ENCODE measurements around the gene B3GALT5.

The B3GALT5 gene

DNA sequence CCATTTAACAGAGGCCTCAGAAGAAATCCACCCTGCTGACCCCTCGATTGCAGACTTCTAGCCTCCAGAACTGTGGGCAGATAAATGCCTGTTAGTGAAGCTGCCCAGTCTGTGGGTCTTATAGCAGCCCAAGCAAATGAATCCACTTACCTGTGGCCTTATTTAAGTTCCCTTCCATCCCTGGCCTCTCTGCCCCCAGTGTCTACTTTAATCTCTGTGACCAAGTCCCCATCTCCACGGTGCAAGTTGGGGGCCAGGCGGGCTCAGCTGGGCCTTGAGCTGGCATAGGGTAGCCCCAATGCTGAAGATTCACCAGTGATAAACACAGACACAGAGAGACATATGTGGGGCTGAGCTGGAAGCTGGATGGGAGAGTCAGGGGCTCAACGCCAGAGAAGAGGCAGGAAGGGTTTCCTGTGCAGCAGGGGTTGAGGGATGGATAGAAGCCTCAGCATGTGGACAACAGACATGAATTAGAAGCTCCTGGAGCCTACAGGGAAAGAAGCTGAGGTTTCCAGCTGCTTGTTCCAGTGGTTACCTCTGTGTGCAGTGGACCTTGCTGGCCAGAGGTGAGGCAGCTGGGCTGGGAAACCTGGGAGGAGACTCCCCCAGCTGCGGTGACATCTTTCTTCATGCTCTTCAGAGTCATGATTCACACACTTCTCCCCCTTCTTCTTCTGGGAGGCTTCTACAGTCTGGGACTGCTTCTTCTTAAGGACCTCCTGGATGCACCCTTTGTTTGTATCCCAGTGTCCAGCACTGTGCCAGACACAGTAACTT, 13.4 kb upstream of the B3GALT5 start:
- Histone ChIP-seq H3K27ac (ENCODE audit: low read length, poor library complexity, severe bottlenecking) (no peak overlapping the region), H3K4me1 (ENCODE audit: control insufficient read depth, insufficient read depth, low read depth, low read length) (peaks cover 4% of the 10 kb centered on the region), H3K18ac (ENCODE audit: low read depth in 1 of 2, low read length in 2 of 2) (no peak overlapping the region), H2BK5ac (ENCODE audit: low read depth, low read length, poor library complexity, severe bottlenecking) (no peak overlapping the region), H3K9me3 (ENCODE audit: control insufficient read depth, low read length) (peaks cover 9% of the 10 kb centered on the region), H2AFZ (ENCODE audit: low read depth, low read length) (no peak overlapping the region), H3K14ac (ENCODE audit: low read length in 2 of 2) (no peak overlapping the region), H2AK5ac (ENCODE audit: low read length, severe bottlenecking) (no peak overlapping the region), H4K91ac (ENCODE audit: low read length) (no peak overlapping the region), H3K23ac (ENCODE audit: low read length in 2 of 2) (no peak overlapping the region), H3K4ac (ENCODE audit: low read depth in 1 of 2, low read length in 2 of 2) (no peak overlapping the region), H2BK120ac (ENCODE audit: low read depth, low read length) (no peak overlapping the region), H3K9ac (ENCODE audit: low read length) (no peak overlapping the region), H3K4me3 (ENCODE audit: insufficient read depth in 1 of 2, low read depth in 1 of 2, low read length in 2 of 2) (no peak overlapping the region), H2BK15ac (ENCODE audit: low read depth, poor library complexity, severe bottlenecking) (no peak overlapping the region), H3K4me2 (ENCODE audit: low read length, poor library complexity, severe bottlenecking) (no peak overlapping the region), H4K8ac (ENCODE audit: low read length) (no peak overlapping the region), H3K36me3 (ENCODE audit: control insufficient read depth in 1 of 2, insufficient read depth in 2 of 2, low read depth in 1 of 2, low read length in 2 of 2) (no peaks in the 10 kb centered on the region), H2BK12ac (ENCODE audit: low read length in 2 of 2) (no peak overlapping the region), H3K79me1 (replicated peaks; ENCODE audit: low read length, poor library complexity, severe bottlenecking) (no peaks in the 10 kb centered on the region), H3K27me3 (ENCODE audit: control insufficient read depth in 1 of 2, insufficient read depth in 1 of 2, low read length in 2 of 2) (peaks cover 0 to 16% of the 10 kb centered on the region in 2 experiments)
- no peak for DNase-seq
- 82% methylated on average over 5 of the region's 5 CpGs for WGBS

DNA sequence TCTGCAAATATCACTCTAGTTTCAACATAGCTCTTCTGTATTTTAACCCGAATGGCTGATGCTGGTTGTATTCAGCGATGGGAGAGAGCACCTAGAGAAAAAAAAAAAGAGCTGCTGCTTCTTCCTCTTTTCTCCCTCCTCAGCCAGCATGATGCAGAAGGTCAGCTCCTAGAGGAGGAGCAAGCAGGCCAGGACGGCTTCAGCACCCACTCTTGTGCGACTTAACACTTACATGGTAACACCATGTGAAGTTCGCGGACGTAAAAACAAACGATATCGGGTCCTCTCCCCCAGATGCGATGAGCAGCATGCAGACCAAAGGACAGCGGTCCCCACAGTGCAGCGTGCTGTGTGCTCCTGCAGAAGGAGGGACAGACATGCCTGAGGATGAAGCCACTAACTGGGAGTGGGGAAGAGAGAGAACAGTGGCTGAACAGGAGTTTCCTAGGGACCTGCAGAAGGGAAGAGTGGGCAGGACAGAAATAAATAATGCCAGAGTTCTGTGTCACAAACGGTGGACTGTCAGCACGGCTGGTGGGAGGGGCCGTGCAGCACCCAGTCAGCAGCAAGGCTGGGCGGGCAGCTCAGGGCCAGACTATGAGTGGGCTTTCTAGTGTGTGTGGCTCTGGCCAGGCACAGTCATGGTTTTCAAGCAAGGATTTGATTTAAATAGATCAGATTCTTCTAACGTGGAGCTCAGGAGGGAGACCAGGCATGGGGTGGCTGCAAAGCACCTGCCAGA, 11.4 kb upstream of the B3GALT5 start:
- no peaks in the 10 kb centered on the region for H3K36me3 ChIP-seq (ENCODE audit: control insufficient read depth in 1 of 2, insufficient read depth in 2 of 2, low read depth in 1 of 2, low read length in 2 of 2)
- H3K9me3 ChIP-seq (ENCODE audit: control insufficient read depth, low read length): peaks cover 2% of the 10 kb centered on the region
- H3K4me1 ChIP-seq (ENCODE audit: control insufficient read depth, insufficient read depth, low read depth, low read length): peaks cover 4% of the 10 kb centered on the region
- no peak overlapping the region for H2BK120ac ChIP-seq (ENCODE audit: low read depth, low read length)
- H3K79me1 ChIP-seq (replicated peaks; ENCODE audit: low read length, poor library complexity, severe bottlenecking): no peaks in the 10 kb centered on the region
- no peak overlapping the region for H3K9ac ChIP-seq (ENCODE audit: low read length)
- H4K91ac ChIP-seq (ENCODE audit: low read length): no peak overlapping the region
- H2BK15ac ChIP-seq (ENCODE audit: low read depth, poor library complexity, severe bottlenecking): no peak overlapping the region
- 77% methylated on average over 17 of the region's 17 CpGs for WGBS
- H3K14ac ChIP-seq (ENCODE audit: low read length in 2 of 2): no peak overlapping the region
- H3K4me2 ChIP-seq (ENCODE audit: low read length, poor library complexity, severe bottlenecking): no peak overlapping the region
- no peak for DNase-seq
- no peak overlapping the region for H3K18ac ChIP-seq (ENCODE audit: low read depth in 1 of 2, low read length in 2 of 2)
- H2BK5ac ChIP-seq (ENCODE audit: low read depth, low read length, poor library complexity, severe bottlenecking): no peak overlapping the region
- no peak overlapping the region for H3K27ac ChIP-seq (ENCODE audit: low read length, poor library complexity, severe bottlenecking)
- H2BK12ac ChIP-seq (ENCODE audit: low read length in 2 of 2): no peak overlapping the region
- H3K23ac ChIP-seq (ENCODE audit: low read length in 2 of 2): no peak overlapping the region
- H3K4me3 ChIP-seq (ENCODE audit: insufficient read depth in 1 of 2, low read depth in 1 of 2, low read length in 2 of 2): no peak overlapping the region
- no peak overlapping the region for H2AK5ac ChIP-seq (ENCODE audit: low read length, severe bottlenecking)
- H4K8ac ChIP-seq (ENCODE audit: low read length): no peak overlapping the region
- H3K4ac ChIP-seq (ENCODE audit: low read depth in 1 of 2, low read length in 2 of 2): no peak overlapping the region
- peaks cover 0 to 24% of the 10 kb centered on the region in 2 experiments for H3K27me3 ChIP-seq (ENCODE audit: control insufficient read depth in 1 of 2, insufficient read depth in 1 of 2, low read length in 2 of 2)
- H2AFZ ChIP-seq (ENCODE audit: low read depth, low read length): no peak overlapping the region

DNA sequence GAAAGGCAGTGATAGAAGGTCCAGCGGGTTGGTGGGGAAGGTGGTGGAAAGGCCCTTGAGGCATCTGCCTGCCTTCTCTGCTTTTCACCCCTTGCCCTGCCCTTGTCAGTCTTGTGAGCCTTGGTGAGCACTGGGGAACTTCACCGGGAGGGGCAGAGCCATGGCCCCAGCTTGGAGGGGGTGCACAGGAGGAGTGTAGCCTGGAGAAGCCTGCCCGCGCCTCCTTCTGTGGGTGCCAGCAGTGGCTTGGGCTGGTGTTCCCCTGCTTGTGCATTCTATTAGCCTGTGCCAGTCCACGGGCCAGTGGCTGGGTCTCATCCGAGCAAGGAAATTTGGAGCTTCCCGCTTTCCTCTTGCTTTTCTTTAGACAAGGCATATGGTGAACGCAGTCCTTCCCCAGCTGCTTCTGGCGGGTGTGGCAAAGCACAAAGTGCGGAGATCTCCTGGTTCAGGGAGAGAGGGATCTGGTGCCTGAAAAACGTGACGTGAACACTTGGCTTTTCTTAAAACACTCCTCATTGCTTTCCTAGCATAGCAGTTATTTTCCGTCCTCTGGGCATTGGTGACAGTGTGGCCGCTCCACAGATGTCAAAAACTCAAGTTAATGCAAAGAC, 10.6 kb upstream of the B3GALT5 start:
- Histone ChIP-seq H3K4me2 (ENCODE audit: low read length, poor library complexity, severe bottlenecking) (no peak overlapping the region), H2BK120ac (ENCODE audit: low read depth, low read length) (no peak overlapping the region), H2BK12ac (ENCODE audit: low read length in 2 of 2) (no peak overlapping the region), H3K79me1 (replicated peaks; ENCODE audit: low read length, poor library complexity, severe bottlenecking) (no peaks in the 10 kb centered on the region), H3K27ac (ENCODE audit: low read length, poor library complexity, severe bottlenecking) (no peak overlapping the region), H3K9ac (ENCODE audit: low read length) (no peak overlapping the region), H3K27me3 (ENCODE audit: control insufficient read depth in 1 of 2, insufficient read depth in 1 of 2, low read length in 2 of 2) (peaks cover 0 to 24% of the 10 kb centered on the region in 2 experiments), H3K23ac (ENCODE audit: low read length in 2 of 2) (no peak overlapping the region), H3K4ac (ENCODE audit: low read depth in 1 of 2, low read length in 2 of 2) (no peak overlapping the region), H3K36me3 (ENCODE audit: control insufficient read depth in 1 of 2, insufficient read depth in 2 of 2, low read depth in 1 of 2, low read length in 2 of 2) (no peaks in the 10 kb centered on the region), H2AK5ac (ENCODE audit: low read length, severe bottlenecking) (no peak overlapping the region), H2AFZ (ENCODE audit: low read depth, low read length) (no peak overlapping the region), H3K18ac (ENCODE audit: low read depth in 1 of 2, low read length in 2 of 2) (no peak overlapping the region), H3K14ac (ENCODE audit: low read length in 2 of 2) (no peak overlapping the region), H4K91ac (ENCODE audit: low read length) (no peak overlapping the region), H2BK5ac (ENCODE audit: low read depth, low read length, poor library complexity, severe bottlenecking) (no peak overlapping the region), H3K9me3 (ENCODE audit: control insufficient read depth, low read length) (no peaks in the 10 kb centered on the region), H2BK15ac (ENCODE audit: low read depth, poor library complexity, severe bottlenecking) (no peak overlapping the region), H4K8ac (ENCODE audit: low read length) (no peak overlapping the region), H3K4me3 (ENCODE audit: insufficient read depth in 1 of 2, low read depth in 1 of 2, low read length in 2 of 2) (no peak overlapping the region), H3K4me1 (ENCODE audit: control insufficient read depth, insufficient read depth, low read depth, low read length) (peaks cover 4% of the 10 kb centered on the region)
- WGBS: 92% methylated on average over 14 of the region's 14 CpGs
- no peak for DNase-seq

GRCh38 chr21:39602793-39603192, 9.9 kb upstream of the B3GALT5 start:
- H2BK15ac ChIP-seq (ENCODE audit: low read depth, poor library complexity, severe bottlenecking): no peak overlapping the region
- no peak overlapping the region for H3K14ac ChIP-seq (ENCODE audit: low read length in 2 of 2)
- H3K79me1 ChIP-seq (replicated peaks; ENCODE audit: low read length, poor library complexity, severe bottlenecking): no peaks in the 10 kb centered on the region
- no peak overlapping the region for H3K4me2 ChIP-seq (ENCODE audit: low read length, poor library complexity, severe bottlenecking)
- H3K18ac ChIP-seq (ENCODE audit: low read depth in 1 of 2, low read length in 2 of 2): no peak overlapping the region
- peaks cover 0 to 24% of the 10 kb centered on the region in 2 experiments for H3K27me3 ChIP-seq (ENCODE audit: control insufficient read depth in 1 of 2, insufficient read depth in 1 of 2, low read length in 2 of 2)
- H3K36me3 ChIP-seq (ENCODE audit: control insufficient read depth in 1 of 2, insufficient read depth in 2 of 2, low read depth in 1 of 2, low read length in 2 of 2): no peaks in the 10 kb centered on the region
- no peak overlapping the region for H2AK5ac ChIP-seq (ENCODE audit: low read length, severe bottlenecking)
- no peaks in the 10 kb centered on the region for H3K9me3 ChIP-seq (ENCODE audit: control insufficient read depth, low read length)
- H3K9ac ChIP-seq (ENCODE audit: low read length): no peak overlapping the region
- no peak overlapping the region for H2BK5ac ChIP-seq (ENCODE audit: low read depth, low read length, poor library complexity, severe bottlenecking)
- H3K4me3 ChIP-seq (ENCODE audit: insufficient read depth in 1 of 2, low read depth in 1 of 2, low read length in 2 of 2): no peak overlapping the region
- H3K23ac ChIP-seq (ENCODE audit: low read length in 2 of 2): no peak overlapping the region
- no peak overlapping the region for H2BK12ac ChIP-seq (ENCODE audit: low read length in 2 of 2)
- no peak overlapping the region for H2AFZ ChIP-seq (ENCODE audit: low read depth, low read length)
- H4K91ac ChIP-seq (ENCODE audit: low read length): no peak overlapping the region
- no peak overlapping the region for H3K4ac ChIP-seq (ENCODE audit: low read depth in 1 of 2, low read length in 2 of 2)
- H3K4me1 ChIP-seq (ENCODE audit: control insufficient read depth, insufficient read depth, low read depth, low read length): peaks cover 4% of the 10 kb centered on the region
- no peak for DNase-seq
- H3K27ac ChIP-seq (ENCODE audit: low read length, poor library complexity, severe bottlenecking): no peak overlapping the region
- 100% methylated on average over 2 of the region's 4 CpGs for WGBS
- H2BK120ac ChIP-seq (ENCODE audit: low read depth, low read length): no peak overlapping the region
- no peak overlapping the region for H4K8ac ChIP-seq (ENCODE audit: low read length)

Measured in mesenchymal stem cell (in vitro differentiated cells and primary cell).